NCI-H1417 treated with DMSO at 0.1 percent for 48 hours (cell line): ENCODE data around the gene ZDBF2.
"Not testable (repeated sequence)": the region's sequence is repeated elsewhere in the genome, so short reads cannot be mapped to it uniquely, and the experiment has no call there.

Experiments used
- DNase-seq: peaks from one replicate; lab custom pipeline; 2025; lab: John Stamatoyannopoulos, UW

Gene ZDBF2

DNA sequence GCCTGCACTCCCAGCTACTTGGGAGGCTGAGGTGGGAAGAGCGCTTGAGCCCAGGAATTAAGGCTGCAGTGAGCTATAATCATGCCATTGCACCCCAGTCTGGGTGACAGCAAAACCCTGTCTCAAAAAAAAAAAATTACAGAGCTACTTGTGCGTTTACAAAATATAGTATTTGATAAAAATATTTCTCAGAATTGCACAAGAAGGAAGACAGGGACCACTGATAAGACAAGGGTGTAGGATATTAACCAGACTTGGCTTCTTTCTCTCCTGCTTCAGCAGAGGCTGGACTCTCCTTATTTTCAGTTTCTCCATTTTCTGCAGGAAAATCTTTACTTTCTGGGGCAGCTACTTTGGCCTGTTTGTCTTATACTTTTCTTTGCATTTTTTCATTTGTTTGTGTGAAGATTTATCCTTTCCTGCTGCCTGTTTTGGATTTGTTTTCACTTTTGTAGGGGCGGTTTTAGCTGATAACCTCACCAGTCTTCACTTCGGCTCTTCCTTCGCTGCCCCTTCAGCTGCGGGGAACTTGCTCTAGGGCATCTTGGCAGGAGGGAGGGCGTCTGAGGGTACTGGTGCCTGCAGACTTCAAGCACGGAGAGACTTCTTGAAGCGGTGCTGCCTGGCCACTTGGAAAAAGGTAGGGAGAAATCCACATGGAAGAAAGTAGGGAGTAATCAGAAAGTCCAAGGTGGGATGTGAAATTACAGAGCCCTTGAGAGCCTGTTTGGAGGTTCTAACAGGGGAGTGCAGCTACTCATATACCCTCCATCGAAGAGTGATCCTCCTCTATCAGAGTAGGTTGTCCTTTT, 14.9 kb upstream of the ZDBF2 start:
- no peak for DNase-seq

DNA sequence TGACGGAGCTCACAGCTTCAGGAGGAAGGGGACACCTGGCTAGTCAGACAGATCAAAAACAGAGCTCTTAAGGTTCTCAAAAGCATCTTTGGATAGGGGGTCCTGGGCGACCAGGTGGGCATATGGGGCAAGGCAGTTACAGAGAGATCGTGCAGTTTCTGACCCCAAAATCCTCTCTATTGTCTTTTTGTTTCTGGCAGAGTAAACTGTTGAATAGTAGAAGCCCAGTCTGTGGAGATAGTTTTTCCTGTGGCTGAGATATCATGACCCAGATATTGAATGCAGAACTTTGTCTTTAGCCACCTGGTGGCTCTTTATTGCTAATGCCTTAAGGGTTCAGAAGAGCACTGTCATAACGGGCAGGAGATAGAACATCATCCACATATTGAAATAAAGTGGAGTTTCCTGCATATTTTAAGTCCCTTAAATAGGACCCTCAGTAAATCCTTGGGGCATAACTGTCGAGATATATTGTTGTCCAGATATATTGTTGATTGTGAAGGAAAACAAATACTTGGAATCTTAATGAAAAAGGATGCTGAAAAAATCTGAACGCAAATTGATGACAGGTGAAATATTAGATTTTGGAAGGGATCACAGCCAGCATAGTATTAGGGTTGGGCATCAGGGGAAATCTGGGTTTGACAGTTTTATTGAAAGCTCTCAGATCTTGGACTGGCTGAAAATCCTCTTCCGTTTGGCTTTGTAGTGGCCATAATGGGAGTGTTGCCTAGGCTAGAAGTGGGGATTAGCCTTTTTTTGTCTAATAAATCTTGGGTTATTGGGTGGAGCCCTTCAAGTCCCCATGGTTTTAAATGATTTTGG, 14.1 kb upstream of the ZDBF2 start:
- no peak for DNase-seq

DNA sequence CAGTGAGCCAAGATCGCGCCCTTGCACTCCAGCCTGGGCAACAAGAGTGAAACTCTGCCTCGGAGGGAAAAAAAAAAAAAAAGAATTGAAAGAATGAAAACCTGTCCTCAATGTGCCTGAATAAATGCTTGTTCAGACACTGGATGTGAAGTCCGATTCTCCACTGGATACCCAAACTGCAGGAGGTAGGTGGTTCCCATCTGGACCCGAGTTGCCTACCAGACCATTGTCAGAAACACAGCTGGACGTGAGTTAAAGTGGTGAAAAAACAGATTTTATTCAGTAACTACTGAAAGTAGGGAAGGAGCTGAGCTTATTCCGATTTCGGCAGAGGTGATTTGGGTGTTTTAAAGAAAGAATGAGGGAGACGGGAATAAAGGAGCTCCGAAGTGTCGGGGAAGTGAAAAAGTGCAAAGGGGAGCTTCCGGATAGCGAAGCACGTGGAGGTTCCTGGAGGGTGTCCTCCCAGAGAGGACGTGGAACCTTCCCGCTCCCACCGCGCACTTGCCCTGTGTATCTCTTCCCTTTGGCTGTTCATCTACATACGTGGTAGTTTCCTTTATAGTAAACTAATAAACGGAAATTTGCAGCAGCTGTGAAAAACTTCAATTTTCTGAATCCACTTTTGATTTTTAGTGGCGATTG, 10.4 kb upstream of the ZDBF2 start:
- DNase-seq, result no peak

DNA sequence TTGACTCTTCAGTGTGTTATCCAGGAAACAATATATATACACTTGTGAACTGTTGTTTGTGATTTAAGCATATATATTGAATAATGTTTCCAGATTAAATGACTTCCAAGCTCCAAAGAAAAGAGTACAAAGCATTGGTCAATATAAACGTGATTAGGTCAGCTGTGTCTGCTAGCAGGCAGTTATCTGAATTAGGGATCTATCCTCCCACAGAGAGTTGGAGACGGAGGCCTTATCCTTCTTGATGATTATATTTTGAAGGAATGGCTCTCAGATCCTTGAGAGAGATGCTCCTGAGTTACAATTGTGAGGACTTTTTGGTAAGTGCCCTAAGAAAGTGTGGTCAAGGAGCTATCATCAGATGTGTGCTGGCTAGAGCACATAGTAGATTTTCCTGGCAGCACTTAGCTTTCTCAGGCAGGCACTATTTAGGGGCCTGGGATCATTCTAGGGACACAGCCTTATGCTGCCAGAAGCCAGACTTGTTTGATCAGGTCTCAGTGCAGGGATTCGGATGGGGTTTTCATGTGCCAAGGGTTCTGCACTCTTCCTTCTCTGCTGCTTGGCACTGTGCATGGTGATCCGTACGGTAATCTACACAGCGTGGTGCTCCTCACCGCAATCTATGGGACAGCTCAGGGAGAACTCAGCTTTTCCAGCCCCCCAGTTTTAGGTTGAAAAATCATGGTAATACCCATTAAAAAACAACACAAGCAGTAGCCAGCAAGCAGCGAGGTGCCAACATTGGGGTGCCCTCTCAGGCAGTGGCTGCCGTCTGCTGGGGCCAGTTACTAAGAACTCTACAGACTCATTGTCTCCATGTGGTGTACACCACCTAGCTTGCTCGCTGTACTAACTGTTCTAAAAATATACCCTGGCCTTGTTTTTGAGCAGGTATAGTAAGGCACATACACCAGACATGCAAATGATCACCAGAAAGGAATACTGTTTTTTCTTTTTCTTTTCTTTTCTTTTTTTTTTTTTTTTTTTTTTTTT, 8.0 kb upstream of the ZDBF2 start:
- DNase-seq, result no peak

DNA sequence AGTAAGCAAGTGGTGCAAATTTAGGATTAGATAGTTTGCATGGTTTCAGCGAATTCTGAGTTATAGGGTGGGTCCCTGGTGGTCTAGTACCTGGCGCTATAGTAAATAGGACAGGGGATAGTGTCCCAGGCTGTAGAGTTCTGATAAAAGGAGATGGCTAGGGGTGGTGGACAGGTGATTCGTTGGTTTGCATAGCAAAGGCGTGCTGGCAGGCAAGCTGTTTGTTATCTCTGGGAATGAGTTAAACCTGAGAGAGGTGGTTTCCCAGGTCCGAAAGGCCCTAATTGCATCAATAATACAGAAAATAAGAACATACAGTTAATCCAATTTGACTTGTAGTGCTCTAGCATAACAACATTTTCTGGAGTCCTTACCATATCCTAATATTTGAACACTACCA, 6.9 kb upstream of the ZDBF2 start:
- DNase-seq, result no peak

DNA sequence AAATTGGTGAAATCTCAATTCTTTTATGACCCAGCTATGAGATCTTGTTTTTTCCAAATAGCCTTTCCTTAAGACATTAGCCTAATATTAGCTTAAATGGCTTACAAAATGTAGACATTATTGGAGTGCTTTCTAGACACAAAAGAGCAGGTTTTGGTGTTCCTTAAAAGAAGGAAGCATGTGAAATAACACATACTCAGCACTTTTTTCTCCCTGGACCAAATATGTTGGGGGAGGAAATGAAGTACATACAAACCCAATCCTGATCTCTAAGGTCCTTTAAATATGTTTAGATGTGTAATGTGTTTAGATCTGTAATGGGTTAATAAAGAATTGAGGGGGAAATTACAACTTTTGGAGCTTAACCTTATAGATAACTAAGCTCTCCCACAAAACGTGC, 3.4 kb upstream of the ZDBF2 start:
- no peak for DNase-seq

DNA sequence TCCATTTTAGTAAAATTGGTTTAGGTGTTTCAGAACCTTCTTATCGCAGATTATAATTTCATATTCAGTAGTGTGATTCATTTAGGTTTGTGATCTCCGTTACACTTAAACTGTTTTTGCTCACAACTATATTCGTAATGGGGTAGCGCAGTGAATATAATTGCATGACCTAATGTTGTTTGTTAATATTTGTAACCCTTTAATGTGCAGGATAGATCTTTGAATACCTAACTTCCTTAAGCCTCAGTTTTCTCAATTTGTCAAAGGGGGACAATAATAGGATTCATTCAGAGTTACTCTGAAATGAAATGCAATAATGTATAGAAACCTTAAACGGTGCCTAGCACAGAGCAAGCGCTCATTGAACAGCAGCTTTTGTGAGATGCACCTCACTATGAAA, 558 bp upstream of the ZDBF2 start:
- DNase-seq, result no peak

DNA sequence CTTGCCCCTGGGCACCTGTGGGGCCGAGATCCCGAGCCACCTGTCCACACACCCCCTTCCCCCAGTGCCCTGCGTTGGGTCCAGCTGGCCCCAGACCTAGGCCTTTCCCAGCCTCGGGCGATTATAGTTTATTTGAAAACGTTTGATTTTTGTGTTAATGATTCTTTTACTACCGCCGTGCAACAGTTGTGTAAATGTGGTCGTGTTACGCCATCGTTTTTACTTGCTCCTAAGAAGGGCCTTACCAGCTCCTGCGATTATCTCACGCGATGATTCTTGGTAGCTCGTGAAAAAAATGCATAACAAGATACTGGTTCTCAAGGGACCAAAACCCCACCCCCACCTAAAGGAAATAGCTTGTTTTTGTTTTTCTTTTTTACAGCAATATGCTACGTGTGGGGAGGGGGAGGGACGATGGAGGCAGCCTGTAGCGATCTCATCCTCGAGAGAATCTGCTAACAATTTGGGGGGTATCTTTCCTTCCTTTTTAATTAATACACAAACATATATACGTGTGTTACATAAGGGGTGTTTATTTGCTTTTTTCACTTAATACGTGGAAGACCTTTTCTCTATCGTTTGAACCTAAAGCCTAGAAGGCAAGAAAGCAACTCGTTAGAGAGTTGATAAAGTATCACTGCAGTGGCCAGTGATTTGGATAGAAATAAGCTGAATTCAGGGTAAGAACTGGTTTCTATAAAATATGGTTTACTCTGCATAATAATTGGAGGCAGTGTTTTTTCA, 1.0 kb downstream of the ZDBF2 start:
- no peak for DNase-seq

DNA sequence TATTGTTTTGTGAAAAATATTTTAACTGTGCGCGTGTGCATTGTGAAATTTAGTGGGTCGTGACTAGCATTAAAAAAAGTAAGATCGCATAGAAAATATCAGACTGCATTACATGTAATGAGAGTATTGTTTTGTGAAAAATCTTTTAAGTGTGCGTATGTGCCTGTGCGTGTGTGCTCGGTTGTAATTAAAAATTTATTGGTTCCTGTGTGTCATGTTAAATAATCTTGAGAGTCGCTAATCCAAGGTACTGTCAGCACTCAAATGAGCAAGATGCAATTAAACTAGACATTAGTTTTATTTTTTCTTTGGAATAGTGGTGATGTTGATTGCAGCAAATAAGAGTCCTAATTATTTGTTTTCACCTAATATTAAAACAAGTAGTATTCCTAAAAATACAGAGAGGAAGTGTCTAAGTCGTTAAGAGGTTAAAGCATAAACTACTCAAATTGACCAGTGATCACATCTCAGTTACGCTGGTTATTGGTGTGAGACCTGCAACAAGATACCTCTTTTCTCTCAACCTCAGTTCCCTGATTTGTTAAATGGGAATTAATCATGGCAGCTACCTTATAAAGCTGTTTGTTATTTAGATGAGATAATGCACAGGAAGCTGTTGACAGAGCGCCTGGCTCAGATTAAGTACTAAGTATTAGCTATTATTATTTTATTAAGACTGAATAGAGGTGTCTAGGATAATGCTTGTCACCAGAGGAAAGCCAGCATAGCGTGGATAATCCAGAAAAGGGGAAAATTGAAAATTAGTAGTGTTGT, 1.9 kb downstream of the ZDBF2 start:
- DNase-seq, result no peak

DNA sequence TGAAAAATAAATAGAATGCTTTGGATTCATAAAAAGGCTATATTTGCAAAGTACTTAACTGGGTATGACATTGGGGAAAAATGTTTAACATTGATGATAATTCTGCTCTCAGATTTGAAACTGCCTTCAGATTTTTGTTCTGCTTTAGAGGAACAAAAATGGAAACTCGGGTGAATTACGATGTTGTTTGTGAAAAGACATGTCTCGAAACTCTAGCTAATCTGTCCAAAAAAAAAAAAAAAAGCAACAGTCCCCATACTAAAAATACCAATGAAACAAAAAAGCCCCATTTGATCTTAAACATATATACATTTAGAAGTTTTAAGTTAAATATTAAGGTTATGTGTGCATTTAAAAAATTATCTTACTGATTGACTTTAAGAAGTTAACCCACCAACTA, 3.0 kb downstream of the ZDBF2 start:
- DNase-seq, result no peak

DNA sequence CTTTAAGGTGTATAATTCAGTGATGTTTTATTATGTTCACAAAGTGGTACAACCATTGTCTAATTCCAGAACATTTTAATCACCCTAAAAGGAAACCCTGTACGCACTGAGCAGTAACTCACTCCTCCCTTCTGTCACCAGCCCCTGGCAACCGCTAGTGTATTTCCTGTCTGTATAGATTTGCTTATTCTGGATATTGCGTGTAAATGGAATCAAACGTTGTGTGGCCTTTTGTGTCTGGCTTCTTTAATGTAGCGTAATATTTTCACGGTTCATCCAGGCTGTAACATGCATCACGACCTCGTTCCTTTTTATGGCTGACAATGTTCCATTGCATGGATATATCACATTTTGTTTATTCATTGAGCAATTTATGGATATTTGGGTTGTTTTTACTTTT, 8.3 kb downstream of the ZDBF2 start:
- DNase-seq, result no peak

DNA sequence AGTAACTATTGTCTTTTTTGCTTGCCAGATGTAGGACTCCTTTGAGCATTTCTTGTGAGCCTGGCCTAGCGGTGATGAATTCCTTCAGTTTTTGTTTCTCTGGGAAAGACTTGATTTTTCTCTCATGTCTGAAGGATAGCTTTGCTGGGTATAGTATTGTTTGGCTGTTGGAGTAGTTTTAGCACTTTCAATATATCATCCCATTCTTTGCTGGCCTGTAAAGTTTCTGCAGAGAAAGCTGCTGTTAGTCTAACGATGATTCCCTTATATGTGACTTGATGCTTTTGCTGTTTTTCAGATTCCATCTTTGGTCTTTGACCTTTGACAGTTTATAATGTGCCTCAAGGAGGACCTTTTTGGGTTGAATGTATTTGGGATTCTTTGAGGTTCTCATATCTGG, 12.7 kb downstream of the ZDBF2 start:
- no peak for DNase-seq

DNA sequence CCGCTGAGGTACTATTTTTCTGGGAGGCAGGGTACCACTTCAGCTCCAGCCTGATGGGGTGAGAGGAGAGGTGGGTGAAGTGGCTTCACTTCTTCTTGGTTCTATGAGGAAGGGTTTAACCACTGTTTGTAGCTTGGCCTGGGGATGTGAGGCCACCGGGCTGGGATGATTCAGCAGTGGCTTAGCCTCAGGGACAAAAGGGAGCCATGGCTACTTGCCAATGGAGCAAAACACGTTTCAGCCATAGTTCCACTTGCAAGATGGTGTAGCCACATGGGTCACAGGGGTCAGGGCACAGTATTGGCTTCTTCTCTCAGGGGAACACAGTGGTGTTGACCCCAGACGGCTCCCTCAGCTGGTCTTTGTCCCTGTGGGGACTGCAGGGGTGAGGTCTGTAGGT, 14.9 kb downstream of the ZDBF2 start:
- no peak for DNase-seq

DNA sequence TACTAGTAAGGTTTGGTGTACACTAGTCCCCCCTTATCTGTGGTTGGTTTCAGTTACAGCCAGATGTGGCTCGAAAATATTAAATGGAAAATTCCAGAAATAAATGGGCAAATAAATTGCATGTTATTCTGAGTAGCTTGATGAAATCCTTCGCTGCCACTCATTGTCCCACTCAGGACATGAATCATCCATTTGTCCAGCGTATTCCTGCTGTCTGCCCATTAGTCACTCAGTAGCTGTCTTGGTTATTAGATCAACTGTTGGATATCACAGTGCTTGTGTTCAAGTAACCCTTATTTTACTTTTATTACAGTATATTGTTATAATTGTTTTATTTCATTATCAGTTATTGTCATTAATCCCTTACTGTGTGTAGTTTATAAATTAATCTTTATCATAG, 21.7 kb downstream of the ZDBF2 start:
- DNase-seq, result no peak

DNA sequence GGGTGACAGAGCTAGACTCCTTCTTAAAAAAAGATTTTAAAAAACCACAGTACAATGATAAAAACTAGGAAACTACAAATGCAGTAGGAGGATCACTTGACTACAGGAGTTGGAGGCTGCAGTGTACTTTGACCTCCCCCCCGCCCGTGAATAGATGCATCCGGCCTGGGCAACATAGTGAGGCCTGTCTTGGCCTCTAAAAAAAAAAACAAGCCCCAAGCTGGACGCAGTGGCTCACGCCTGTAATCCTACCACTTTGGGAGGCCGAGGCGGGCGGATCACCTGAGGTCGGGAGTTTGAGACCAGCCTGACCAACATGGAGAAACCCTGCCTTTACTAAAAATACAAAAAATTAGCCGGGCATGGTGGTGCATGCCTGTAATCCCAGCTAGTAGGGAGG, 25.1 kb downstream of the ZDBF2 start:
- DNase-seq, result not testable (repeated sequence)

DNA sequence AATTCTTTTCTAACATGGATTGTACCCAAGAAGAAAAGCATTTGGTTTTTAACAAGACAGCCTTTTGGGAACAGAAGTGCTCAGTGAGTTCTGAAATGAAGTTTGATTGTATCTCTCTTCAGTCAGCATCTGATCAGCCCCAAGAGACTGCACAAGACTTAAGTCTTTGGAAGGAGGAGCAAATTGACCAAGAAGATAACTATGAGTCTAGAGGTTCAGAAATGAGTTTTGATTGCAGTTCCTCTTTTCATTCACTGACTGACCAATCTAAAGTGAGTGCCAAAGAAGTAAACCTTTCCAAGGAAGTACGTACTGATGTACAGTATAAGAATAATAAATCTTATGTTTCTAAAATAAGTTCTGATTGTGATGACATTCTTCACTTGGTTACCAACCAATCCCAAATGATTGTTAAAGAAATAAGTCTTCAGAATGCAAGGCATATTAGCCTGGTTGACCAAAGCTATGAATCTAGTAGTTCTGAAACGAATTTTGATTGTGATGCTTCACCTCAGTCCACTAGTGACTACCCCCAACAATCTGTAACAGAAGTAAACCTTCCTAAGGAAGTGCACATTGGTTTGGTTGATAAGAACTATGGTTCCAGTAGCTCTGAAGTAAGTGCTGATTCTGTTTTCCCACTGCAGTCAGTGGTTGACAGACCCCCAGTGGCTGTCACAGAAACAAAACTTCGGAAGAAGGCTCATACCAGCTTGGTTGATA, 31.2 kb downstream of the ZDBF2 start:
- no peak for DNase-seq

DNA sequence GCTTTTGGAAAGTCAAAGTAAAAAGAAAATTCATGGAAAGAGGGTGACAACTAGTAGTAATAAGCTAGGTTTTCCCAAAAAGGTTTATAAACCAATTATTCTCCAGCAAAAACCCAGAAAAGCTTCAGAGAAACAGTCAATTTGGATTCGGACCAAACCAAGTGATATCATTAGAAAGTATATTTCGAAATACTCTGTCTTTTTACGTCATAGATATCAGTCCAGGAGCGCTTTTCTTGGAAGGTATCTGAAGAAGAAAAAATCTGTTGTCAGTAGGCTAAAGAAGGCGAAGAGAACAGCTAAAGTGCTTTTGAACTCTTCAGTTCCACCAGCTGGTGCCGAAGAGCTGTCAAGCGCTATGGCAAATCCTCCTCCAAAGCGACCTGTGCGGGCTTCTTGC, 36.6 kb downstream of the ZDBF2 start:
- no peak for DNase-seq

DNA sequence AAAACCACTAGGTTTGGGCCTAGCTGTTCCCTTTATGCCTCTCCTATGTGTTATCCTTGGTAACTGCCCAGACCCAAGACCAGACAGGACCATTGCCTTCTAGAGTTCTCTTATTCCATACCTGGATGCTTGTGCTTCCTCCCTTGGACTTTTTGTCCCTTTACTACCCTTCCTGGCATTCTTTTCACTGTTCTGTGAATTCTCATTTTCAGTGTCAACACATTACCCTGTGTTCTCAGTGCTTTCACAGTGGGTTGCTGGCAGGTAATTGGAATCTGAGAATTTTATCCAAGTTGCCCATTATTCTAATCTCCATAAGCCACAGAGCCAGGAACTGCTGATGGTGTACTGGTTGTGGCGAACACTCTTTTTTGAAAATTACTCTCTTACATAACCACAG, 41.7 kb downstream of the ZDBF2 start:
- DNase-seq, result no peak

DNA sequence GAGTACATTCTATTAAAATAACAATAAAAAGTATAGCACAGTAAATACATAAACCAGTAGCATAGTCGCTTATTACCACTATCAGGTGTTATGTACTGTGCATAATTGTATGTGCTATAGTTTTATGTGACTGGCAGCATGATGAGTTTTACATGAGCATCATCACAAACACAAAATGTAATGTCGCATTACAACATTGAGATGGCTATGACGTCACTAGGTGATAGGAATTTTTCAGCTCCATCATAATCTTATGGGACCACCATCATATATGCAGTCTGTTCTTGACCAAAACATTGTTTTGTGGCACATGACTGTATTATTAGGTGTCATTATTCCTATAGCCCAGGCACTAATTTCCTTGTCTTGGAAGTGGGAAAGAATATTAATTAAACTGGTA, 48.6 kb downstream of the ZDBF2 start:
- DNase-seq, result no peak

DNA sequence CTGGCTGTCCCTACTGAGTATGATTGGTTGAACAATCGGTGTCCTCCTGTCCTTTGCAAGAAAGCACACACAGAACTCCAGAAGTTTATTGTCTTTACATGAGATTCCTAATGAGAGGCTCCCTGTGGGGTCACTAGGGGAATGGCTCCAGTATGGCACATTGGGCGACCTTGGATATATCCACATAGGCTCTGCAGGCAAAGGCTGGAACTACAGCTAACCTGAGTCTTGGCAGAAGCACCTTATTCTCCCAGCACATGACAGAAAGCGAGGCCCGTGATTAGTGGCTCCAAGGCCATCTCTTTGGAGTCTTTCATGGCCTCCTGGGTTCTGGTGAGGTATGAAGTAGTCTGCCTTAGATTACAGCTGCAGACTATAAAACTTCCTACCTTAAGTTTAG, 49.0 kb downstream of the ZDBF2 start:
- no peak for DNase-seq
